Aorta (tissue), 5 donors: ENCODE measurements around the gene PRDM13. TPM values are rescaled to one million over a fixed set of nuclear protein-coding genes. Genes with fewer than 3 reads are reported as not detected.
"Not testable (repeated sequence)": the region's sequence is repeated elsewhere in the genome, so short reads cannot be mapped to it uniquely, and the experiment has no call there.

Experiments
- ATAC-seq: fragments of 200-7000 bp; cut with Tn5 transposase; one replicate; pipeline ENCODE4 v1.9.1; 2022; ENCODE audit warnings: moderate library complexity; ENCODE audit not compliant: low FRiP score
- DNase-seq, 2 donors: peaks; one replicate each; pipeline ENCODE4 v3.0.0-alpha.2; 2020
- H3K27ac ChIP-seq, 2 donors: one replicate each; pipeline ENCODE4 v1.5.1; 2013; ENCODE audit warnings: low read length in 2 of 2, mild to moderate bottlenecking in 2 of 2, moderate library complexity in 2 of 2, control low read depth in 1 of 2, inconsistent platforms in 1 of 2, low read depth in 1 of 2
- H3K27me3 ChIP-seq, 2 donors: one replicate each; pipeline ENCODE4 v1.6.1; 2013; ENCODE audit warnings: control low read depth in 1 of 2, low read length in 1 of 2, mild to moderate bottlenecking in 1 of 2, moderate library complexity in 1 of 2; ENCODE audit not compliant: insufficient read depth in 2 of 2, control insufficient read depth in 1 of 2
- H3K36me3 ChIP-seq, 2 donors: one replicate each; pipeline ENCODE4 v1.6.1; 2013; ENCODE audit warnings: control low read depth in 1 of 2, low read length in 1 of 2, mild to moderate bottlenecking in 1 of 2; ENCODE audit not compliant: insufficient read depth in 2 of 2, control insufficient read depth in 1 of 2
- H3K4me1 ChIP-seq, 2 donors: one replicate each; pipeline ENCODE4 v1.6.1; 2013; ENCODE audit warnings: low read length in 2 of 2, control low read depth in 1 of 2, mild to moderate bottlenecking in 1 of 2, moderate library complexity in 1 of 2; ENCODE audit not compliant: insufficient read depth in 2 of 2, control insufficient read depth in 1 of 2
- H3K4me3 ChIP-seq, 2 donors: one replicate each; pipeline ENCODE4 v1.5.1; 2013; ENCODE audit warnings: low read length in 2 of 2, control low read depth in 1 of 2, mild to moderate bottlenecking in 1 of 2
- H3K9me3 ChIP-seq: one replicate; pipeline ENCODE4 v1.6.1; 2013; ENCODE audit warnings: mild to moderate bottlenecking, low read length; ENCODE audit not compliant: control insufficient read depth
- WGBS, 2 donors: extraction: QIAGEN DNeasy Blood & Tissue Kit; methylation state at CpG; one replicate each; pipeline ENCODE4 v1.1.7; 2013; 5-methylcytosine and 5-hydroxymethylcytosine counted together
- intact Hi-C, 2 donors: fragments of 100-400 bp; cut with DNase I; formaldehyde crosslinking; loops; one replicate each; pipeline versions ENCODE4 v1.14.2 to v1.15.0; 2022
- polyA plus RNA-seq, 2 donors: library from polyadenylated mRNA; stranded (reverse); fragments of 200-250 nt; gene quantifications; one replicate each; pipeline ENCODE4 v1.2.3, GENCODE V29; 2013
- total RNA-seq, 2 donors: library from RNA; stranded (reverse); fragmentation: NEBNext Ultra II Directional; extraction: Animal tissue kit (Norgen Biotek cat#: 25700); gene quantifications; one replicate each; pipeline ENCODE4 v1.2.1, GENCODE V29; 2021
- donor health status: healthy with polysubstance abuse.
- donor health status: Bipolar disorder and iron deficiency.
- donor health status: DM: no; HTN: no; CAD: no.
- donor health status: DM: no; HTN: no; CAD: no.
- donor health status: DM: yes; HTN: yes; CAD: no.

PRDM13 gene
- total and polyA plus RNA-seq, 4 donors = not detected

GRCh38 chr6:99641270-99641669, 34.6 kb downstream of the PRDM13 start:
- H3K27me3 ChIP-seq = no peaks in the 10 kb centered on the region
- ATAC-seq (no peak), DNase-seq (no peak)
- H3K4me1 ChIP-seq = no peaks in the 10 kb centered on the region
- H3K4me3 ChIP-seq = no peak overlapping the region
- peaks cover 6% of the 10 kb centered on the region for H3K9me3 ChIP-seq
- H3K27ac ChIP-seq = no peak overlapping the region
- WGBS, 2 donors = 44% methylated on average over 2 of the region's 2 CpGs
- intact Hi-C loops = no loop called here
- no peaks in the 10 kb centered on the region for H3K36me3 ChIP-seq

GRCh38 chr6:99645986-99646385, 39.4 kb downstream of the PRDM13 start:
- no peaks in the 10 kb centered on the region for H3K36me3 ChIP-seq
- intact Hi-C loops = no loop called here
- H3K27ac ChIP-seq = no peak overlapping the region
- no peak for DNase-seq
- H3K4me1 ChIP-seq = no peaks in the 10 kb centered on the region
- H3K4me3 ChIP-seq = no peak overlapping the region
- 68 to 78% methylated on average over 6 of the region's 6 CpGs for WGBS, 2 donors
- no peak for ATAC-seq
- H3K27me3 ChIP-seq = no peaks in the 10 kb centered on the region
- no peaks in the 10 kb centered on the region for H3K9me3 ChIP-seq

- DNase-seq = not testable (repeated sequence)
These were observed 43.5 kb downstream of the PRDM13 start for GRCh38 chr6:99650091-99650571.

GRCh38 chr6:99660206-99660605, 53.6 kb downstream of the PRDM13 start:
- H3K36me3 ChIP-seq = no peaks in the 10 kb centered on the region
- ATAC-seq (no peak), DNase-seq (no peak)
- H3K4me3 ChIP-seq = no peak overlapping the region
- H3K9me3 ChIP-seq = no peaks in the 10 kb centered on the region
- intact Hi-C loops = no loop called here
- 5 to 7% methylated on average over 1 of the region's 1 CpG for WGBS, 2 donors
- no peak overlapping the region for H3K27ac ChIP-seq
- H3K4me1 ChIP-seq = no peaks in the 10 kb centered on the region
- no peaks in the 10 kb centered on the region for H3K27me3 ChIP-seq

More at GRCh38 chr6:99650091-99650571, 43.5 kb downstream of the PRDM13 start:
- H3K9me3 ChIP-seq, H3K27me3 ChIP-seq, H3K36me3 ChIP-seq, ATAC-seq, H3K4me3 ChIP-seq, intact Hi-C loops, H3K27ac ChIP-seq, H3K4me1 ChIP-seq: not testable (repeated sequence)
- WGBS, 2 donors = 88 to 98% methylated on average over 16 to 42 of the region's 42 CpGs

GRCh38 chr6:99661870-99662269, 55.2 kb downstream of the PRDM13 start:
- intact Hi-C loops = no loop called here
- WGBS, 2 donors = 94% methylated on average over 1 of the region's 1 CpG
- Histone ChIP-seq H3K4me3 (no peak overlapping the region), H3K9me3 (no peaks in the 10 kb centered on the region), H3K4me1 (no peaks in the 10 kb centered on the region), H3K27ac (no peak overlapping the region), H3K27me3 (no peaks in the 10 kb centered on the region), H3K36me3 (no peaks in the 10 kb centered on the region)
- DNase-seq (no peak), ATAC-seq (no peak)

DNA sequence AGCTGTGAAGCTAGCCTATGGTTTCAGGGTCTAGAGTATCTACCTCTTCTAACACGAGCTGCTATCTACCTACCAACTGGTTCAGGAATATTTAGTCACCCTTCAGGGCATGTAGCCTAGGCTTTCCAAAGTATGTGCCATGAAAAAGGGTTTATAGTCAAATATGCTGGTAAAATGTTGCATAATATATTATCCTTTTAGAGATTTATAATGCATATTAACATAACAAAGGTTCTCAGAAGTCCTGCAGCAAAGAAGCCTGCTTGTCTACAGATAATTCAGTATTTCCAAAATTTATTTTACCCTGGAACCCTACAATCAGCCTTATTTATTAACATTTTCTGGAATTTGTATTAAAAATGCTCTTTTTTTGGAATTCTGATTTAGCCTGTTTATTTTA, 56.0 kb downstream of the PRDM13 start:
- DNase-seq (no peak), ATAC-seq (no peak)
- no peaks in the 10 kb centered on the region for H3K27me3 ChIP-seq
- H3K4me3 ChIP-seq = no peak overlapping the region
- H3K27ac ChIP-seq = no peak overlapping the region
- no peaks in the 10 kb centered on the region for H3K36me3 ChIP-seq
- H3K4me1 ChIP-seq = no peaks in the 10 kb centered on the region
- intact Hi-C loops = no loop called here
- WGBS, 2 donors = 38 to 39% methylated on average over 1 of the region's 1 CpG
- H3K9me3 ChIP-seq = no peaks in the 10 kb centered on the region

Other genes with a start within 250 kb of the PRDM13 start
- gene COQ3, start 212.6 kb upstream of the PRDM13 start, total RNA-seq = 1 to 10 TPM; 2.4 to 3.7 TPM
- gene COQ3, start 212.6 kb upstream of the PRDM13 start, polyA plus RNA-seq = 10 to 100 TPM in 1 of 2 donors, 1 to 10 TPM in 1; 7.4 to 11.6 TPM
- 100 to 1,000 TPM; 107 to 192 TPM for gene PNISR, start 181.5 kb upstream of the PRDM13 start, total RNA-seq
- gene PNISR, start 181.5 kb upstream of the PRDM13 start, polyA plus RNA-seq = 100 to 1,000 TPM in 1 of 2 donors, 10 to 100 TPM in 1; 16.8 to 140 TPM
- gene USP45, start 91.4 kb upstream of the PRDM13 start, total RNA-seq = 10 to 100 TPM; 17.6 to 18.2 TPM
- 1 to 10 TPM; 4.6 to 5.6 TPM for gene USP45, start 91.4 kb upstream of the PRDM13 start, polyA plus RNA-seq
- 10 to 100 TPM; 37.2 to 40.4 TPM for gene CCNC, start 38.2 kb upstream of the PRDM13 start, total RNA-seq
- 10 to 100 TPM; 24.4 to 38.2 TPM for gene CCNC, start 38.2 kb upstream of the PRDM13 start, polyA plus RNA-seq